Smooth muscle cell of the brain vasculature (primary cell): Measurements from ENCODE around the gene MICU1.

Experiments
- DNase-seq: peaks from one replicate; pipeline ENCODE4 v3.0.0-alpha.2; 2012; ENCODE audit warnings: low read depth, low spot score

MICU1 gene

GRCh38 chr10:72637398-72637857 lies 11.5 kb upstream of the MICU1 start:
- DNase-seq, result no peak

DNA sequence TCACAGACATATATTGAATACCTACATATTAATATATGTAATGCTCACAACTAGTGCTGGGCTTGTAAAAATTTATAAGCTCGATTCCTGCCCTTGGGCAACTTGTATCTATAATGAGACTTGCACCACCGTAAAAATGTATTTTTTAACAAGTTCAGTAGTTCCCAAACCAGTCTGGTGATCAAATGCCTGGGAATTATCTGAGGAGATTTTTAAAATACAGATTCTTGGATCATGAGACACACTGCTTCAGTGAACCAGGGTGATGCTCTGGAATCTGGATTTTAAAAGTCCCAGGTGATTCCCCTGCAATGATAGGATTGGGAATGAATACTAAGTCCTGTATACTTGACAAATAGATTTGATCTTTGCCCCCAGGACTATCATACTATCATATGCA lies 4.3 kb upstream of the MICU1 start:
- no peak for DNase-seq

DNA sequence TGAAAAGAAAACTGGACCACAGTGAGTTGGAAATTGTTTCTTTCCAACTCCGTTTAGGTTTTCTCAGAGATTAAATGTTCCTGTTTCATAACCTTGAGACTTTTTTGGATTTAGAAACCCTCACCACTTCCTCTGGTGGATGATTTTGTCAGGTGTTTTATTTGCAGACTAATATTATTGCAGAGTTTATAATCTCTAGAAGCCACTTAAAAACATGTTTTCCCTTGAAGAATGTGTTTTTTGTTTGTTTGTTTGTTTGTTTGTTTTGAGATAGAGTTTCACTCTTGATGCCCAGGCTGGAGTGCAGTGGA lies 520 bp upstream of the MICU1 start:
- DNase-seq, result no peak

DNA sequence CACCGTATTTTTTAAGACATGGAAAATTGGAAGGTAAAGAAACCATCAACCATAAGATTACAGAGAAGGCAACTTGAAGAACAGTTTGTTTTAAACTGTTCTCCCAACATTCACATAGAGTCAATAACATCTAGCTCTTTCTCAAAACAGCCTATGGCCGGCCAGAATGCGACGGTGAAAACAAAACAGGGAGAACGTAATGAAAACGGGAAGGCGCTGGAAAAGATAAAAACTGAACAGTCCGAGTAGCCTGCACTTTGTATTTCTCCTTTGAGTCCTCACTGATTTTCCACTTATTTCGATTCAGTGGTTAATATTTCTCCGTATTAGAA lies 637 bp downstream of the MICU1 start:
- no peak for DNase-seq

- DNase-seq, result no peak
These were observed 3.6 kb downstream of the MICU1 start for GRCh38 chr10:72622271-72622670.

GRCh38 chr10:72616716-72617115 lies 9.2 kb downstream of the MICU1 start:
- no peak for DNase-seq

DNA sequence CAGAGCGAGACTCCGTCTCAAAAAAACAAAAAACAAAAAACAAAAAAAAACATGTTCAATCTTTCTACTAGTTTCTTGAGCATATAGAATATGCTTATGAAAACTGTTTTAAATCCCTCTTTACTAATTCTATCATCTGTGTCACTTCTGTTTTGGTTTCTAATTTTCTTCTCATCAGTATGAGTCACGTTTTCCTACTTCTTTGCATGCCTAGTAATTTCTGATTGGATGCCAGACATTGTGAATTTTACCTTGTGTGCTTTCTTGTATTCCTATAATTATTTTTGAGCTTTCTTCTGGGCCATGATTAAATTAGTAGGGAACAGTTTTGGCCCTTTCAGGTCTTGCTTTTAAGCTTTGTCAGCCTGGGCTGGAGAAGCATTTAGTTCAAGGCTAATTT lies 9.9 kb downstream of the MICU1 start:
- no peak for DNase-seq

- no peak for DNase-seq
These were observed 13.6 kb downstream of the MICU1 start for GRCh38 chr10:72612203-72612826.

DNA sequence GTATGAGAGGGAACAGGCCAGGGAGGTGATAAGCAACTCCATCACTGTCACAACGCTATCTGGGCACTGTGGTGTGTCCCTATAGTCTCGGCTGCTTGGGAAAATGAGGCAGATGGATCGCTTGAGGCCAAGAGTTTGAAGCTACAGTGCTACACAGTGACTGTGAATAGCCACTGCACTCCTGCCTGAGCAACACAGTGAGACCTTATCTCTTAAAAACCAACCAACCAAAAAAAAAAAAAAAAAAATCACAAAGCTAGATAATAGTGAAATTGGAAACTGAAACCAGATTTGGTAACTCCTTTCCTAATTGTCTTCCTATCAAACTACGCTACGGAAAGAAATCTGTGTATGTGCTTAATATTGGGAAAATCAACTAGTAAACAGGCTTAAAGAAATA lies 14.1 kb downstream of the MICU1 start:
- no peak for DNase-seq

DNA sequence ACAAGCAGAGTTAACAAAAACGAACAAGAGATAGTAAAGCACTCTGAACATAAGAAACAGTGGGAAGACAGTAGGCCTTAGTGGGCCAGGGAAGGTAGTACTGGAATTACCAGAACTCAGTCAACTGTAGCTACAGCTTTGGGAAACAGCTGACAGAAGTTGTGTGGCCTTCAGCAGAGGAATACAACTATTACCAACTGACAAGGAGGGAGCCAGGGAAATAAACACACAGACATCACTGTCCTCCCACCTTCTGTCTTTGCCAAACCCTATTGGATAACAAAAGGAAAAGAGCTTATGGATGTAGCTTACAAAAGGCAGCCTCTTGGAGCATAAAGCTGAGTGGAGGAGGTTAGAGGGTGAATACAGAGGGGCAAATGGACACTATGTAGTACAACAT lies 15.4 kb downstream of the MICU1 start:
- no peak for DNase-seq

- DNase-seq, result no peak
These were observed 20.8 kb downstream of the MICU1 start for GRCh38 chr10:72605122-72605521.

- no peak for DNase-seq
These were observed 24.7 kb downstream of the MICU1 start for GRCh38 chr10:72601144-72601543.

DNA sequence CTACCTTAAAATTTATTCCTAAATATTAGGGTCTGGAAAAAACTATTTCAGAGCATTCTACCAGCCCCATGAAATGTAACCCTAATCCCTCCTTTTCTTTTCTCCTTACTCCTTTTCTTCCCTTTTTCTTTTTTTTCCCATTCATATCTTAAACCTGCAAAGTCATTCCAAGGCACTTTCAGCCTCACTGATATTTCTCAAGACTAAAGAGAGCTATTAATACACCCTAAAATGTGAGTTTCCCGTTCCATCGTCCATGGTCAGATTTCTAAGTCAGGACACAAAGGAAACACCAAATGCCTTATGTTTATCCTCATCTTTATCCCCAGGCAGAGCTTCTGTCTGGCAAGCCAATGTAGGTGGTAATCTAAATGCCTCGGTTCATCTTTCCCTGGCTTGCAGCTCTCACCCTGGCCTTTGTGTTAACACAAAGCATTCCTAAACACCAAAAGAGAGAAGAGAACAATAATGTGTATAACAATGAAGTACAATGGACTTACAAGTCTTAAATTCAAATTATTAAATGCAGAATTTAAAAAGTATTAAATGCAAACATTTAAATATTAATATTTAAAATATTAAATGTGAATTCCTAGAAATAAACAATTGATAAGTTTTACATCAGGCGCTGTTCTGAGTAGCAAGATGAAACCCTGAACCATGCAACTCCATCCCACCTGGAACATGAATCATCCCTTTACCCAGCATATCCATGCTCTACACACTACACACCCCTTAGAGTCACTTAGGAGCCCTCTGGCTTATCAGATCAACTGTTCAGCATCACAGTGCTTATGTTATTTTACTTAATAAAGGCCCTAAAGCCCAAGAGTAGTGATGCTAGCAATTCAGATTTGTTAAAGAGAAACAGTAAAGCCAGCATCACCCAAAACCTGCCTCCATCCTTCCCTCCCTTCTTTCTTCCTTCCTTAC lies 26.8 kb downstream of the MICU1 start:
- DNase-seq, result no peak

GRCh38 chr10:72597897-72598296 lies 28.0 kb downstream of the MICU1 start:
- DNase-seq, result no peak

DNA sequence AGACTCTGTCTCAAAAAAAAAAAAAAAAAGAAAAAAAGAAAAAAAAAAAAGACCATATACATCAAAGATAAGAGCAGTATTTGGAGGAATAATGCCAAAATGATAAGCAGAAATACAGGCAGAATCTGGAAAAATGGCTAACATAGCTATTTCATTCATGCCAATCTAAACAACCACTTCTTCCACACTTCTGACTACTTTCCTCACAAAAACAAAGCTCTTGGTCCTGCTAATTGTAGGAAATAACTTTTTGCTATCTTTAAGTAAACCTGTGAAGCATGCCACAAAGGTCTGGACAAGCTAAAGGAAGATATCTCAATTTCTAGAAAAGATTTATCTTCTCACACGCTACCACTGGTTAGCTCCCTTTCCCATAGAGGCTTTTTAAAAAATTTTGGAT lies 30.4 kb downstream of the MICU1 start:
- DNase-seq, result no peak

DNA sequence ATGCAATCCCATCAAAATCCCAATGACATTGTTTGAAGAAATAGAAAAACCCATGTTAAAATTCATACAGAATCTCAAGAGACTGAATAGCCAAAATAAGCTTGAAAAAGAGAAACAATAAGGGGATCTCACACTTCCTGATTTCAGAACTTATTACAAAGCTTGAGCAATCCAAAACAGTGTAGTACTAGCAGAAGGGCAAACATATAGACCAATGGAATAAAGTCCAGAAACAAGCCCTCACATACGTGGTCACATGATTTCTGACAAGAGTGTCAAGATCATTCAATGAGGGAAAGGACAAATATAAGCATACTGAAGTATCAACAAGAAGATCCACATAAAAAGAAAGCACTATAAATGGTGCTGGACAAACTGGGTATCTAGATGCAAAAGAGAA lies 31.9 kb downstream of the MICU1 start:
- DNase-seq, result no peak

DNA sequence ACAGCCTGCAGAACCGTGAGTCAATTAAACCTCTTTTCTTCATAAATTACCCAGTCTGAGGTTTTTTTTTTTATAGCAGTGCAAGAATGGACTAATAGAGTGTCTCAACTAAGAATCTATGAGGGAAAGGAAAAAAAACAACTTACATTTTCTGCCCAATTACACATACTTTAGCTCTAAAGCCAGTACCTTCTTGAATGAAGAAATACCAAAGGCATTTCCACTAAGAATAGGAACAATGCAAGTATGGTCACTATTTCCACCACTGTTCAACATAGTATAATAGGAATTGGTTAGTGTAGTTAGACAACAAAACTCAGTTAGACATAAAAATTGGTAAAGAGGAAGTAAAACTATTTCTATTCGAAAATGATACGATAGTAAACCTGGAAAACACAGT lies 37.6 kb downstream of the MICU1 start:
- no peak for DNase-seq

GRCh38 chr10:72587568-72587967 lies 38.3 kb downstream of the MICU1 start:
- no peak for DNase-seq

GRCh38 chr10:72574636-72575035 lies 51.2 kb downstream of the MICU1 start:
- DNase-seq, result no peak

- no peak for DNase-seq
These were observed 52.8 kb downstream of the MICU1 start for GRCh38 chr10:72573079-72573478.

GRCh38 chr10:72567889-72568640 lies 57.8 kb downstream of the MICU1 start:
- no peak for DNase-seq

GRCh38 chr10:72567421-72567820 lies 58.5 kb downstream of the MICU1 start:
- no peak for DNase-seq

DNA sequence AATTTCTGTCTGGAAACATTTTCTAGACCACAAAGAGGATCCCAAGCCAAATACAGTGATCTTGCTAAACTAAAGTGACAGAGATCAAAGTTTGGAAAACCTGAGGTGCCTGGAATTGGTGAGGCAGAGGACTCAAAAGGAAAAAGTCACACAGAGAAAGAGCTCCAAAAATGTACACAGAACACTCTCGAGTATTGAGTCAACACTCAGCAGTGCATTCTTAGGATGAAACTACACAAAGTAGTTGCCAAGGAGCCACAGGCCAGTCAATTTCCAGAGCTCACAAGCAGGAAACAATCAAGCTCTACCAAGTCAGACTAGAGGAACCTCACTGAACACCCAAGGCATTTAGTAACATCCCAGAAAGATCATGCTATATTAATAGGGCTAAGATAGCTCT lies 61.3 kb downstream of the MICU1 start:
- no peak for DNase-seq
